IMR-90 (cell line): Measurements from ENCODE around the gene ENOX2. TPM values are rescaled to one million over a fixed set of nuclear protein-coding genes. Genes with fewer than 3 reads are reported as not detected.

Experiments
- ATAC-seq: fragments of 200-7000 bp; cut with Tn5 transposase; 2 replicates; pipeline ENCODE4 v1.9.1; 2020; ENCODE audit warnings: low read depth, mild to moderate bottlenecking, moderate library complexity
- BruUV-seq: library from RNA; stranded (reverse); fragments of 400-500 nt; replicated peaks from 2 replicates; lab custom pipeline; 2021; lab: Mats Ljungman, UMichigan
- CTCF ChIA-PET: fragments of 300-600 bp; formaldehyde crosslinking; extraction: SDS; loops from one replicate; lab custom pipeline; 2021; ENCODE audit warnings: antibody characterized with exemption; lab: Yijun Ruan, JAX
- POLR2A ChIA-PET: fragments of 300-600 bp; sonication (Branson Sonifier 250); formaldehyde crosslinking; loops from one replicate; lab custom pipeline; 2022; ENCODE audit warnings: antibody characterized with exemption; ENCODE audit not compliant: unreplicated experiment; lab: Charles Lee
- DNase-seq: peaks from one replicate; pipeline ENCODE4 v3.0.0; 2013
- H2AFZ ChIP-seq: replicated peaks from 2 replicates; pipeline ENCODE3; 2013; ENCODE audit warnings: low read length, mild to moderate bottlenecking; ENCODE audit not compliant: poor library complexity
- H2AK5ac ChIP-seq: 2 replicates; pipeline ENCODE4 v1.6.1; 2013; ENCODE audit warnings: low read depth, low read length, inconsistent platforms
- H2AK9ac ChIP-seq: replicated peaks from 2 replicates; pipeline ENCODE3; 2013; ENCODE audit warnings: mild to moderate bottlenecking, low read depth, low read length, moderate library complexity; ENCODE audit not compliant: poor library complexity
- H2BK120ac ChIP-seq: 2 replicates; pipeline ENCODE4 v1.6.1; 2013; ENCODE audit warnings: low read depth, low read length, inconsistent platforms
- H2BK15ac ChIP-seq: 3 replicates; pipeline ENCODE4 v1.6.1; 2013; ENCODE audit warnings: low read depth, low read length, inconsistent platforms
- H2BK20ac ChIP-seq: 2 replicates; pipeline ENCODE4 v1.6.1; 2013; ENCODE audit warnings: low read depth, mild to moderate bottlenecking, inconsistent platforms, low read length, moderate library complexity
- H2BK5ac ChIP-seq: 2 replicates; pipeline ENCODE4 v1.6.1; 2013; ENCODE audit warnings: mild to moderate bottlenecking, low read depth, low read length, inconsistent platforms; ENCODE audit not compliant: poor library complexity, severe bottlenecking
- H3K14ac ChIP-seq: replicated peaks from 2 replicates; pipeline ENCODE4 v1.6.1; 2013; ENCODE audit warnings: low read depth, low read length, inconsistent platforms
- H3K18ac ChIP-seq: 2 replicates; pipeline ENCODE4 v1.6.1; 2013; ENCODE audit warnings: low read depth, low read length, control low read depth
- H3K23ac ChIP-seq: 2 replicates; pipeline ENCODE4 v1.6.1; 2013; ENCODE audit warnings: low read depth, low read length, inconsistent platforms
- H3K27ac ChIP-seq: 2 replicates; pipeline ENCODE4 v1.5.1; 2013; ENCODE audit warnings: mild to moderate bottlenecking, control low read depth, low read length; ENCODE audit not compliant: insufficient read depth
- H3K27me3 ChIP-seq: 2 replicates; pipeline ENCODE4 v1.6.1; 2013; ENCODE audit warnings: low read length; ENCODE audit not compliant: control insufficient read depth, insufficient read depth
- H3K36me3 ChIP-seq: 2 replicates; pipeline ENCODE4 v1.6.1; 2013; ENCODE audit warnings: low read length, mixed read lengths; ENCODE audit not compliant: control insufficient read depth, insufficient read depth
- H3K4ac ChIP-seq: 2 replicates; pipeline ENCODE4 v1.6.1; 2013; ENCODE audit warnings: low read depth, low read length, inconsistent platforms
- H3K4me1 ChIP-seq: 2 replicates; pipeline ENCODE4 v1.6.1; 2013; ENCODE audit warnings: low read length, mixed read lengths; ENCODE audit not compliant: control insufficient read depth, insufficient read depth
- H3K4me2 ChIP-seq: 2 replicates; pipeline ENCODE4 v1.6.1; 2013; ENCODE audit warnings: low read depth, mild to moderate bottlenecking, control low read depth, low read length, moderate library complexity
- H3K4me3 ChIP-seq: 2 replicates; pipeline ENCODE4 v1.5.1; 2013; ENCODE audit warnings: low read depth, mild to moderate bottlenecking, control low read depth, low read length, moderate library complexity; ENCODE audit not compliant: insufficient read depth
- H3K56ac ChIP-seq: 2 replicates; pipeline ENCODE4 v1.6.1; 2013; ENCODE audit warnings: low read length, inconsistent platforms; ENCODE audit not compliant: insufficient read depth; ENCODE audit errors: extremely low read depth
- H3K79me1 ChIP-seq, 2 experiments: 2 replicates each; pipeline ENCODE4 v1.6.1; 2013; ENCODE audit warnings: low read length in 2 of 2, inconsistent platforms in 1 of 2, low read depth in 1 of 2
- H3K9ac ChIP-seq: 2 replicates; pipeline ENCODE4 v1.6.1; 2013; ENCODE audit warnings: low read depth, low read length, control low read depth
- H3K9me1 ChIP-seq: 2 replicates; pipeline ENCODE4 v1.6.1; 2013; ENCODE audit warnings: low read length, inconsistent platforms; ENCODE audit not compliant: insufficient read depth
- H3K9me3 ChIP-seq: 2 replicates; pipeline ENCODE4 v1.6.1; 2013; ENCODE audit warnings: low read length; ENCODE audit not compliant: control insufficient read depth, insufficient read depth
- H4K20me1 ChIP-seq: 2 replicates; pipeline ENCODE4 v1.6.1; 2013; ENCODE audit warnings: low read length, inconsistent platforms; ENCODE audit not compliant: insufficient read depth
- H4K5ac ChIP-seq: 2 replicates; pipeline ENCODE4 v1.6.1; 2013; ENCODE audit warnings: mild to moderate bottlenecking, low read depth, low read length, control low read depth
- H4K8ac ChIP-seq, 2 experiments: 2 replicates each; pipeline ENCODE4 v1.6.1; 2013; ENCODE audit warnings: low read depth in 2 of 2, low read length in 2 of 2, control low read depth in 1 of 2, inconsistent platforms in 1 of 2
- H4K91ac ChIP-seq: 2 replicates; pipeline ENCODE4 v1.6.1; 2013; ENCODE audit warnings: low read depth, low read length, inconsistent platforms; ENCODE audit not compliant: insufficient read depth
- BHLHE40 ChIP-seq: fragments of 150-350 bp; IDR thresholded peaks from 2 replicates; pipeline ENCODE4 v1.6.1; 2016; ENCODE audit warnings: mild to moderate bottlenecking, low read depth, low read length
- CEBPB ChIP-seq: IDR thresholded peaks from 2 replicates; pipeline ENCODE4 v1.6.1; 2012; ENCODE audit warnings: low read depth, low read length, improper control_type of control experiment
- FOS ChIP-seq: fragments of 150-350 bp; IDR thresholded peaks from 2 replicates; pipeline ENCODE4 v1.6.1; 2016; ENCODE audit warnings: low read depth, low read length
- MXI1 ChIP-seq: IDR thresholded peaks from 2 replicates; pipeline ENCODE4 v1.6.1; 2012; ENCODE audit warnings: low read depth, mild to moderate bottlenecking, low read length, moderate library complexity, borderline replicate concordance
- RCOR1 ChIP-seq: IDR thresholded peaks from 2 replicates; pipeline ENCODE4 v1.6.1; 2012; ENCODE audit warnings: mild to moderate bottlenecking, low read length, improper control_type of control experiment; ENCODE audit not compliant: insufficient replicate concordance
- RFX5 ChIP-seq: IDR thresholded peaks from 2 replicates; pipeline ENCODE4 v1.8.0; 2012; ENCODE audit warnings: low read depth, mild to moderate bottlenecking, low read length, moderate library complexity
- WGBS, 2 experiments: methylation state at CpG; one replicate each; pipeline versions ENCODE4 v1.1.5 to v1.1.7; 2013; ENCODE audit warnings: missing lambda C conversion rate in 2 of 2; ENCODE audit not compliant: insufficient read length in 1 of 2; ENCODE audit errors: extremely low coverage in 2 of 2; 5-methylcytosine and 5-hydroxymethylcytosine counted together
- dilution Hi-C: fragments of 300-500 bp; cut with HindIII; formaldehyde crosslinking; loops from one replicate; pipeline ENCODE4 v1.14.3; 2018; ENCODE audit warnings: low sequenced_read_pairs; ENCODE audit not compliant: unreplicated experiment
- in situ Hi-C: fragments of 300-500 bp; cut with MboI; formaldehyde crosslinking; loops from 3 replicates; pipeline ENCODE4 v1.14.3; 2019; ENCODE audit warnings: low sequenced_read_pairs, inconsistent platforms, mixed read lengths
- intact Hi-C: fragments of 100-400 bp; cut with micrococcal nuclease; formaldehyde crosslinking; loops from 2 replicates; pipeline ENCODE4 v1.10.0; 2022
- polyA plus RNA-seq, 3 experiments: library from polyadenylated mRNA; depleted of rRNA; stranded (reverse); fragments of >200 nt; gene quantifications; 2 replicates each; pipeline ENCODE4 v1.2.3, GENCODE V29; 2012; ENCODE audit warnings: low replicate concordance in 1 of 3
- total RNA-seq: library from RNA; depleted of rRNA; stranded (reverse); fragments of >200 nt; gene quantifications from 2 replicates; pipeline ENCODE4 v1.2.3, GENCODE V29; 2012
- TF ChIP-seq, protein P1 (sequence below): conservative IDR thresholded peaks from 2 replicates; pipeline ENCODE4 v1.5.1; 2012; ENCODE audit warnings: mild to moderate bottlenecking, low read depth, low read length, improper control_type of control experiment

The ENOX2 gene
- total and polyA plus RNA-seq, 2 of the 4 experiments (the other 2 are of a cell fraction) = 6.3 to 11.8 TPM

DNA sequence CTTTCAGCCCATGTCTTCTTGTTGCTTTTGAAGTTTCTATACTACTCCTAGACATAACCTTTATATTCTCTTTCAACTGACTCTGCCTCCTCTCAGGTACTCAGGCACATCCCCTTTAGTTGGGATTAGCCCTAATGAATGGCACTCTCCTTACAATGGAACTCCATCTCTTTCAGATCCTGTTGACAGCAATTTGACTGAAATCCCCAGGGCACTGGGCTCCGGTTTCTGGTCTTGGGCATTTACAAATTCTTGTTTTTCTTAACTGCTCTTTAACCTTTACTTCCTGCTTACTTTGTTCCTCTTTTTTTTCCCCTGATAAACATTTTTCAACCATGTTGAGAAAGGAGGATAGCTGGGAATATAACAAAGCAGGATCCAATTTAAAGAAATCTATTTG lies 68.9 kb downstream of the ENOX2 start:
- no TSS peak for BruUV-seq
- Histone ChIP-seq H4K5ac (no peak overlapping the region), H4K8ac (no peak overlapping the region), H2BK15ac (no peak overlapping the region), H3K9me1 (no peaks in the 10 kb centered on the region), H2BK120ac (no peak overlapping the region), H2BK5ac (no peak overlapping the region), H3K36me3 (no peaks in the 10 kb centered on the region), H3K14ac (no peak overlapping the region), H3K18ac (no peak overlapping the region), H4K20me1 (no peaks in the 10 kb centered on the region), H3K23ac (no peak overlapping the region), H3K4ac (no peak overlapping the region), H3K4me3 (no peak overlapping the region), H4K91ac (no peak overlapping the region), H3K4me1 (no peaks in the 10 kb centered on the region), H3K27me3 (no peaks in the 10 kb centered on the region; the same call in 1 of the 2 replicates), H3K9me3 (no peaks in the 10 kb centered on the region), H3K9ac (no peak overlapping the region), H3K79me1 (no peaks in the 10 kb centered on the region), H2BK20ac (no peak overlapping the region), H2AK5ac (no peak overlapping the region), H3K4me2 (no peak overlapping the region), H3K56ac (no peak overlapping the region), H3K27ac (no peak overlapping the region), H2AFZ (no peak overlapping the region), H2AK9ac (no peak overlapping the region)
- TF ChIP-seq BHLHE40 (no peak), RFX5 (no peak), MXI1 (no peak), RCOR1 (no peak), FOS (no peak), CEBPB (no peak)
- TF ChIP-seq, protein P1, sequence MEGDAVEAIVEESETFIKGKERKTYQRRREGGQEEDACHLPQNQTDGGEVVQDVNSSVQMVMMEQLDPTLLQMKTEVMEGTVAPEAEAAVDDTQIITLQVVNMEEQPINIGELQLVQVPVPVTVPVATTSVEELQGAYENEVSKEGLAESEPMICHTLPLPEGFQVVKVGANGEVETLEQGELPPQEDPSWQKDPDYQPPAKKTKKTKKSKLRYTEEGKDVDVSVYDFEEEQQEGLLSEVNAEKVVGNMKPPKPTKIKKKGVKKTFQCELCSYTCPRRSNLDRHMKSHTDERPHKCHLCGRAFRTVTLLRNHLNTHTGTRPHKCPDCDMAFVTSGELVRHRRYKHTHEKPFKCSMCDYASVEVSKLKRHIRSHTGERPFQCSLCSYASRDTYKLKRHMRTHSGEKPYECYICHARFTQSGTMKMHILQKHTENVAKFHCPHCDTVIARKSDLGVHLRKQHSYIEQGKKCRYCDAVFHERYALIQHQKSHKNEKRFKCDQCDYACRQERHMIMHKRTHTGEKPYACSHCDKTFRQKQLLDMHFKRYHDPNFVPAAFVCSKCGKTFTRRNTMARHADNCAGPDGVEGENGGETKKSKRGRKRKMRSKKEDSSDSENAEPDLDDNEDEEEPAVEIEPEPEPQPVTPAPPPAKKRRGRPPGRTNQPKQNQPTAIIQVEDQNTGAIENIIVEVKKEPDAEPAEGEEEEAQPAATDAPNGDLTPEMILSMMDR = no peak
- ATAC-seq = no peak
- ChIA-PET CTCF (interaction anchor here (1.0 kb wide), 1 partner anchor 258 kb away, joined by 4 read pairs; no protein-coding TSS in a partner anchor), POLR2A (no interaction called here)
- intact Hi-C loops (no loop called here), in situ Hi-C loops (no loop called here), dilution Hi-C loops (no loop called here)
- no peak for DNase-seq
- WGBS, 2 experiments = no CpG with 5 or more reads among the region's 1 CpG
